ENCODE measurements around the gene PDHX. TPM values are rescaled to one million over a fixed set of nuclear protein-coding genes. Genes with fewer than 3 reads are reported as not detected.

The PDHX gene
- total RNA-seq, 4 donors from 2014 or later = 18.0 to 30.5 (median 26.2) TPM

GRCh38 chr11:35042913-35043312 is 126.5 kb downstream of the PDHX start:
- TF ChIP-seq CTCF (IDR thresholded peaks at IDR 0.05) (no peak), POLR2A (IDR thresholded peaks at IDR 0.05) (no peak)
- H3K4me3 ChIP-seq (ENCODE audit: low read depth, poor library complexity, severe bottlenecking) = no peak overlapping the region
- intact Hi-C loops (cut with DNase I; ENCODE audit: low total_unique reads) = no loop called here
- no peak for DNase-seq (ENCODE audit: low spot score in 2 of 2)
- 72 to 82% methylated on average over 3 of the region's 3 CpGs for WGBS, 2 donors

- intact Hi-C loops (cut with DNase I; ENCODE audit: low total_unique reads) = no loop called here
- TF ChIP-seq CTCF (IDR thresholded peaks at IDR 0.05) (no peak), POLR2A (IDR thresholded peaks at IDR 0.05) (no peak)
- 52 to 59% methylated on average over 1 of the region's 1 CpG for WGBS, 2 donors
Measured at GRCh38 chr11:35043936-35044335, 127.5 kb downstream of the PDHX start.

DNA sequence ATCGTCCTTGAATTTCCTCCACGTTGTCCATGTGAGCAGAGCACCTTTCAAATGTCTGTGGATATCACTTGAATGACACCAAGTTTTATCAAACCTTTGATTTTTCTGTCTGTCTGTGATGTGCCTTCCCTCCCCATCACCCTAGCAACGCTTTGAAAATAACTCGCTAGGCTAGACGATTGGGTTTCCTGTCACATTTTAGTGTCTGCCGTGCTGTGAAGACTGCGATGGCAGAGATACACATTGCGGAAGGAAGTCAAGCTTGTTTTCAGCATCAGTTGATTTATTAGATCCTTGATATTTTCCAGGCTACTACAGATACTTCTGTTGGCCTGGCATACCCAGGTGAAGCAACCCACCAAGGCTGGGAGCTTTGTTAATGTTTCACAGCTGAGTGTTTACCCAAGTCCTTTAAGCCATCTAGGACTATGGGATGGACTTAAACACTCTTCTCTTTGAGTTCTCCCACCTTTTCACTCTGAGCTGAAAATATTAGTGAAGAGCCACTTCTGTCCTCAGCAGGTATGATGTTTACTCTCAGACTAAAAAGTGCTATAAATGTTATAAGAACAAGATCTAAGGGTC is 128.9 kb downstream of the PDHX start:
- intact Hi-C loops (cut with DNase I; ENCODE audit: low total_unique reads) = no loop called here
- DNase-seq (ENCODE audit: low spot score in 2 of 2) = no peak
- no peak for TF ChIP-seq CTCF (IDR thresholded peaks at IDR 0.05)
- TF ChIP-seq POLR2A (IDR thresholded peaks at IDR 0.05) = no peak
- 75 to 84% methylated on average over 8 of the region's 8 CpGs for WGBS, 2 donors
- no peak overlapping the region for H3K4me3 ChIP-seq (ENCODE audit: low read depth, poor library complexity, severe bottlenecking)

More at GRCh38 chr11:35043936-35044335, 127.5 kb downstream of the PDHX start:
- DNase-seq (ENCODE audit: low spot score in 2 of 2) = no peak
- no peak overlapping the region for H3K4me3 ChIP-seq (ENCODE audit: low read depth, poor library complexity, severe bottlenecking)

Small RNAs within 50 kb of the gene (microRNA-seq; reads per million reads assigned to microRNA genes)
- gene MIR1343 (ENCODE audit: borderline number of aligned reads in 1 of 2, borderline replicate concordance in 2 of 2) = 0 to 1.4 reads per million in 2 donors

Other genes starting within 250 kb of the PDHX start
- gene APIP, start 239 bp upstream of the PDHX start, total RNA-seq = 10 to 100 TPM in 3 of 4 donors, 1 to 10 TPM in 1; 9.9 to 16.1 (median 13.5) TPM
- gene CD44, start 222.6 kb downstream of the PDHX start, total RNA-seq = 1,000 to 10,000 TPM in 1 of 4 donors, 100 to 1,000 TPM in 3; 861 to 1,282 (median 914) TPM